Neutrophil (primary cell): ENCODE data around the gene CALML3.

Source experiments
- H3K27ac ChIP-seq: fragments of 200-600 bp; sonication (generic); 2 replicates; pipeline ENCODE4 v1.5.1; 2016; ENCODE audit warnings: mild to moderate bottlenecking, moderate library complexity
- H3K27me3 ChIP-seq: fragments of 200-600 bp; sonication (generic); 2 replicates; pipeline ENCODE4 v1.6.0; 2016; ENCODE audit warnings: mild to moderate bottlenecking
- H3K36me3 ChIP-seq: fragments of 200-600 bp; sonication (generic); 2 replicates; pipeline ENCODE4 v1.5.1; 2017
- H3K4me1 ChIP-seq, 2 experiments: fragments of 200-600 bp in 1 of 2; sonication (generic) in 1 of 2; 1 replicate in 1 of 2; 2 replicates in 1 of 2; pipeline versions ENCODE4 v1.5.1 to v1.6.1; 2013 to 2016; ENCODE audit warnings: low read depth in 1 of 2, low read length in 1 of 2, mild to moderate bottlenecking in 1 of 2, moderate library complexity in 1 of 2; ENCODE audit not compliant: control insufficient read depth in 1 of 2, insufficient read depth in 1 of 2
- H3K4me3 ChIP-seq, 2 experiments: fragments of 200-600 bp in 1 of 2; sonication (generic) in 1 of 2; 1 replicate in 1 of 2; 2 replicates in 1 of 2; pipeline ENCODE4 v1.5.1; 2013 to 2016; ENCODE audit warnings: low read depth in 1 of 2, low read length in 1 of 2, mild to moderate bottlenecking in 1 of 2, moderate library complexity in 1 of 2
- H3K9me3 ChIP-seq: fragments of 200-600 bp; sonication (generic); 2 replicates; pipeline ENCODE4 v1.5.1; 2016
- CTCF ChIP-seq: fragments of 200-600 bp; sonication (generic); IDR thresholded peaks from 2 replicates; pipeline ENCODE4 v1.5.1; 2016; ENCODE audit warnings: antibody characterized with exemption

Gene CALML3

GRCh38 chr10:5552376-5553321, 27.9 kb downstream of the CALML3 start:
- Histone ChIP-seq H3K27ac (no peak overlapping the region), H3K36me3 (no peaks in the 10 kb centered on the region), H3K27me3 (no peaks in the 10 kb centered on the region), H3K9me3 (no peaks in the 10 kb centered on the region), H3K4me1 (peaks cover 13 to 14% of the 10 kb centered on the region in 2 experiments), H3K4me3 (no peak overlapping the region)
- TF ChIP-seq CTCF = no peak

- Histone ChIP-seq H3K4me1 (peaks cover 4% of the 10 kb centered on the region in 2 experiments), H3K27ac (no peak overlapping the region), H3K27me3 (no peaks in the 10 kb centered on the region), H3K36me3 (no peaks in the 10 kb centered on the region), H3K4me3 (no peak overlapping the region), H3K9me3 (no peaks in the 10 kb centered on the region)
- no peak for TF ChIP-seq CTCF
Measured at GRCh38 chr10:5553400-5554170, 28.8 kb downstream of the CALML3 start.

- Histone ChIP-seq H3K9me3 (no peaks in the 10 kb centered on the region), H3K4me1 (no peaks in the 10 kb centered on the region), H3K36me3 (no peaks in the 10 kb centered on the region), H3K4me3 (no peak overlapping the region), H3K27me3 (no peaks in the 10 kb centered on the region), H3K27ac (no peak overlapping the region)
- no peak for TF ChIP-seq CTCF
Measured at GRCh38 chr10:5555021-5555510, 30.3 kb downstream of the CALML3 start.

GRCh38 chr10:5555881-5556280, 31.1 kb downstream of the CALML3 start:
- H3K27ac ChIP-seq = no peak overlapping the region
- H3K9me3 ChIP-seq = no peaks in the 10 kb centered on the region
- H3K36me3 ChIP-seq = no peaks in the 10 kb centered on the region
- H3K4me1 ChIP-seq = no peaks in the 10 kb centered on the region
- TF ChIP-seq CTCF = no peak
- H3K4me3 ChIP-seq = no peak overlapping the region
- no peaks in the 10 kb centered on the region for H3K27me3 ChIP-seq

- Histone ChIP-seq H3K4me3 (no peak overlapping the region), H3K27ac (no peak overlapping the region), H3K4me1 (no peaks in the 10 kb centered on the region), H3K9me3 (no peaks in the 10 kb centered on the region), H3K27me3 (no peaks in the 10 kb centered on the region), H3K36me3 (no peaks in the 10 kb centered on the region)
- no peak for TF ChIP-seq CTCF
Measured at GRCh38 chr10:5556576-5556975, 31.8 kb downstream of the CALML3 start.
